GM18519 (cell line): Measurements from ENCODE around the gene ARNT2.
"Not testable (repeated sequence)": the region's sequence is repeated elsewhere in the genome, so short reads cannot be mapped to it uniquely, and the experiment has no call there.

ENCODE experiments used
- ATAC-seq: cut with Tn5 transposase; IDR thresholded peaks from one replicate; pipeline ENCODE4 v1.9.1; 2021; ENCODE audit warnings: mild to moderate bottlenecking, moderate library complexity; ENCODE audit not compliant: unreplicated experiment, low FRiP score

Gene ARNT2

GRCh38 chr15:80508783-80509182, 104.6 kb downstream of the ARNT2 start:
- no peak for ATAC-seq

DNA sequence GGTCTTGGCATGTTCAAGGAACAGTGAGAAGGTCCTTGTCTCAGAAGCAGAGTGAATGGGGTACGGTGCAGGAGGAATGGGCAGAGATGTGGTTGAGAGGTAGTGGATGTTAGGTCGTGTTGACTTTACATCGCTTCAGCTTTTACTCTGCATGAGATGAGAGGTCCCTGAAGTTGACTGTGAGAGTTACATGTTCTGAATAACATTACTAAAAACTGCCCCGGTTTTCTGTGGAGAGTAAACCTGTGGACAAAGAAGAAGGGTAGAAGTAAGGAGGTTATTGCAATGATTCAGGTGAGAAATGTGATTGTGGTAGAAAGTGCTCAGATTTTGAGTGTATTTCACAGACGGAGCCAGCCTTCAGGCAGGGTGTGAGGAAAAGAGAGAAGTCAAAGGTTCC, 105.6 kb downstream of the ARNT2 start:
- no peak for ATAC-seq

DNA sequence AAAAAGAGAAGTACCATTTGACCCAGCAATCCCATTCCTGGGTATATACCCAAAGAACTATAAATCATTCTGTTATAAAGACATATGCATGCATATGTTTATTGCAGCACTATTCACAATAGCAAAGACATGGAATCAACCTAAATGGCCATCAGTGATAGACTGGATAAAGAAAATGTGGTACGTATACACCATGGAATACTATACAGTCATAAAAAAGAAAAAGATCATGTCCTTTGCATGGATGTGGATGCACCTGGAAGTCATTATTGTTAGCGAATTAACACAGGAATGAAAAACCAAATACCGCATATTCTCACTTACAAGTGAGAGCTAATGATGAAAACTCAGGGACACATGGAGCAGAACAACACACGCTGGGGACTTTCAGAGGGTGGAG, 106.8 kb downstream of the ARNT2 start:
- ATAC-seq, result not testable (repeated sequence)

DNA sequence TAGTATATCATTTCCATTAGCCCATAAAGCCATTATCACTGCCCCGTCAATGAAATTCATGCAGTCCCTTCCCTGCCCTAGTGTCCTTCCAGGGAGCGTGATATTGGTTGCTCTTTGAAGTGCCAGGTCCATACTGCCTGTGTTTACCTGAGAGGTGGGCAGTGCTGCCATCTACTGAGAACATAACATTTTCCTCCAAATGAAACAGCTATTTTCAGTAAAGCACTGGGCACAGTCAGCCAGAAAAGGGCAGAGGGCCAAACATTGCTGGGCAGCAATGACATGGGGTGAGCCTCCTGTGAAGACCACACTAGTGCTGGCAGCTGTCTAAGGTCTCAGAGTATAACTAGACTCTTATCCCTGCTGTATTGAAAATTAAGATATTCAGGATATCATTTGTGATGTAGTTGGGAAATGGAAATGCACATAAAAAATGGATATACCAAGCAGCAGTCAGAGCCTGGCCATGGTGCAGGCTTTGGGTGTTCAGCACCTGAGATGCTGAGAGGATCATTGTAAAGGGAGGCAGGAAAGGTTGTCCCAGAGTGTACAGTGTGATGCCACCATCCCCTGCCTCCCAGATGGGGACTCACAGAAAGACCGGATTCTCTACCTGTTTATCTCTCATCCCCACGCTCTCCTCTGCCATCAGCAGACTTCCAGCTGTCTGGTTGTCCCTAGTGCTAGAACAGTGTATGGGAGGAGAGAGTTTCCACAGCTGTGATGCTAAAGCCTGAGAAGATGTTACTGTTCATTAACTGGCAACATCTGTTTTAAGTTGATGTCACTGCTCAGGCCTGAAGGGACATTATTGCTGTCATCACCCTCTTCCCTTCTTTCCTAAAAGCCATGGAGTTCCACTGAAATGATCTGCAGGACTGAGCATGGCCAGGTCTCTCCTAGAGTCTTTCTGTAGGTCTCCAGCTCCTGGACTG, 108.8 kb downstream of the ARNT2 start:
- no peak for ATAC-seq

DNA sequence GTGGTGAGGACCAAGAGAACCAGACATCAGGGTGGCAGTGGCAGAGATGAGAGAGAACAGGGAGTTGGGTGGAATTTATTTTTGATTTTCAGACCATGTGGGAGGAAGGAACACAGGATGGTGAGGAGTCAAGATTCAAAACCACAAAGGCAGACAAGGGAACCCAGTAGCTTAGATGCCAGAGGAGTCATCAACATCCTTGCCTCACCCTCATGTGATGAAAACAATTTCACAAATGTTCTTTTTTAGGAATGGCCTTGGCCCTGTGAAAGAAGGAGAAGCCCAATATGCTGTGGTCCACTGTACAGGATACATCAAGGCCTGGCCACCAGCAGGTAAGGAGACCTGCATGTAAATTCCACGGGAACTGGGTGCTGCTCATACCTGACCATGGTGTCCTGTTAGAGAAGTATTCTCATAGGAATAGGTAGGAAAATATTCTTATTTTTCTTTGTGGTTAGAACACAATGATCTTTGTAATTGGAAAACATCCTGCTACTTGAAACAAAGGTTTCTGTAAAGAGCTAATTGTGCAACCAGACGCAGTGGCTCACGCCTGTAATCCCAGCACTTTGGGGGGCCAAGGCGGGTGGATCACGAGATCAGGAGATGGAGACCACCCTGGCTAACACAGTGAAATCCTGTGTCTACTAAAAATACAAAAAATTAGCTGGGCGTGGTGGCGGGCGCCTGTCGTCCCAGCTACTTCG, 110.0 kb downstream of the ARNT2 start:
- no peak for ATAC-seq

GRCh38 chr15:80517290-80517689, 113.1 kb downstream of the ARNT2 start:
- ATAC-seq, result no peak

GRCh38 chr15:80518522-80518921, 114.3 kb downstream of the ARNT2 start:
- no peak for ATAC-seq

DNA sequence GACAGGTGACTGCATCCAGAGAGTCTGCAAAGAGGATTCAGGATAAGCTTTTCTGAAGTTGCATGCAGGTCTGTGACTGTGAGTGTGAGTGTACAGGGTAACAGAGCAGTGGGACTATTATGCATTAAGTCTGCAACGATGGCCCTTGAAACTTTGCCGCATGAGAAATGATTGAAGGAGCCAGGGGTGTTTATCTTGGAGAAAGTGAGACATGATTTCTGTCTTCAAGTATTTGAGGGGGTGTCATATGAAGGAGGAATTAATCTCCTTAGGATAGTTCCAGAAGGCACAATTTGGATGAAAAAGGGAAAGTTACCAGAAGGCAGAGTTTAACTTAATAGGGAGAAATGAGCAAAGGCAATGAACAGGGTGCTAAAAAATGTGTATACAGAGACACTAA, 119.6 kb downstream of the ARNT2 start:
- no peak for ATAC-seq

GRCh38 chr15:80525853-80526252, 121.7 kb downstream of the ARNT2 start:
- ATAC-seq, result no peak

DNA sequence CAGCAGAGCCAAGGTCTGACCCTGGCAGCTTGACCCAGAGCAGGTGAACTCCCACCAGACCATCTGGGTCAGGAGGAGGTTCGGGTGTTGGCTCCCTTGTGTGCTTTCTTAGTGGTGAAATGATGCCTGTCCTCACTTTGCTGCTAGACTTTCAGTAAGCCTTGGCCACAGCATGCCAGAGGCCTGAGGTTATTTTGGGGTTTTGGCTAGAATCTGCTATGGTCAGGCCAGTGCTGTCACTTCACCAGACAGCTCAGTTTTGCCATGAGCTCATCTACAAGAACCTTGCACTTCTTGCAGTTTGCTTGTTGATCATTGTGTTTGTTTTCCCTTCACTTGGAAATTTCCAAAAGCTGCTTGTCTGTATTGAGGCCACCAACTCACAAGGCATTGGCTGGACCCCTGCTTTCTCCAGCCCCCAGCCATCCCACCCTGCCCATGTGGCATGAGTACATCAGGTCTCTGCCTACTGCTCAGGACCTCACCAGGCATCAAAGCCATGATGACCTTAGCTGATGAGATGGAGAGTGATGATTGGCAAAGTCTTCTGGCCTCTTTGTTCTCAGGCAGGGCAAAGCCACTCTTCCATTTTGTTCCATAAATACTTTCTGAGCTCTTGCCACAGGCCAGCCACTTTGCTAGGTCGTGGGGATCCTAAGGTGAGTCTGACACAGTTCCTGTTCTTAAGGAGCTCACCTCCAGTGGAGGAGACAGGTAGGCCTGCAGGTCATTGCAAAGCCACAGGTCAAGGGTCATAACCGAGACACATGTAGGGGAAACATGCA, 122.6 kb downstream of the ARNT2 start:
- no peak for ATAC-seq

DNA sequence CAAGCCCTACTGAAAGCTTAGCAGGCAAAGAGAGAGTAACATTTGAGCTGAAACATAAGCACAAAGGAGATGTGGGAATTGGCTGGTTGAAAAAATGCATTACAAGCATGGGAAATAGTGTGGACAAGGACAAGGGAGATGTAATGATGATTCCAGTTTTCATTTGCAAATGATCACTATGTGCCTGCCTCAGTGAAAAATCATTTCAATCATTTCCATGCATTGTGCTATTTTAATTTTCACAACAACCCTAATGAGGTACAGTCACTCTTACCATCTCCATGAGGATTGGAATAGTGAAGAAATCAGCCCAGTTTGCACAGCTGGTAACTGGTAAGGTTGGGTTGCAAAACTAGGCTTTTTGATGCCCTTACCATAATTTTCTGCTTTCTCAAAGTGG, 123.2 kb downstream of the ARNT2 start:
- no peak for ATAC-seq

- ATAC-seq, result no peak
These were observed 123.8 kb downstream of the ARNT2 start for GRCh38 chr15:80527961-80528360.

DNA sequence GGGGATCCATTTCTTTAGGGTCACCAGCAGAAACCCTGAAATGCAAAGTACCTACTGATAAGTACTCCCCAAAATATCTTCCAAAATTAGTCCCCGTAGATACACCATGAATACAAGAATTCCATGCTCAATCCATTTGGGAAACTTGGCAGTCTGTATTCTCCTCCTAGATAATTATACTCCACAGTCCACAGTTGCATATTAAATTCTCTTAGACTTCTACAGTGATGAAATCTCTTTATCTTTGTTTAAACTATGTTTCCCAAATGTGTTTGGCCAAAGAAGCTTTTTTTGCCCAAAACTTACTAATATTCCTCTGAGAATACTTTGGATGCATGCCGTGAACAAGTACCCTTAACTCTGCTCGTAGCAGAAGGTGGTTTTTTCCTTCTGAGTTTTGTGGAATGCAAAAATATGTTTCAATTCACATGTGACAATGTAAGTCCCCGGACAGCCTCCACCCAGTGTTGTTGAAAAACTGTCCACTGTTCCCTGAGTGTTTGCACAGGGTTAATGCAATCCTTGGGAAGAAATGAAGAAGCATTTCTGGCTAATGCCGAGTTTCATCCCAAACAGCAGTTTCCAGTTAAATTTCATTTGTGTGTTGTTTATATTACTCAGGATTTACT, 126.7 kb downstream of the ARNT2 start:
- ATAC-seq, result no peak

DNA sequence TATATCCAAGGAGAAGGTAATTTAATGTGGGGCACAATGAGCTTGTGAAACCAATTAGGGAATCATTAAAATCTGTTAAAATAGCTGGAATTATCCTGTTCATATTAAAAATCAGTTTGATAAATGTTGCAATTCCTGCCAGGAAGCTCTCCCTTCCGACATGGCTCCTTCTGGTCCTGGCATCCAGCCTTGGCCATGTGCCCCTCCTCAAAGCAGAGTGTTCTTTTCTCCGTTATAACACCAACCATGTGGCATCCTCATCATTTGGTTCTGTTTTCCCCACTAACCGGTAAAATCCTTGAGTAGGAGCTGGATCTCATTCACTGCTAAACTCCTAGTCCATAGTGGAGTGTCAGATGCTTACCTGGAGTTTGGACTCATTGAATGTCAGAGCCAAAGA, 127.2 kb downstream of the ARNT2 start:
- no peak for ATAC-seq

DNA sequence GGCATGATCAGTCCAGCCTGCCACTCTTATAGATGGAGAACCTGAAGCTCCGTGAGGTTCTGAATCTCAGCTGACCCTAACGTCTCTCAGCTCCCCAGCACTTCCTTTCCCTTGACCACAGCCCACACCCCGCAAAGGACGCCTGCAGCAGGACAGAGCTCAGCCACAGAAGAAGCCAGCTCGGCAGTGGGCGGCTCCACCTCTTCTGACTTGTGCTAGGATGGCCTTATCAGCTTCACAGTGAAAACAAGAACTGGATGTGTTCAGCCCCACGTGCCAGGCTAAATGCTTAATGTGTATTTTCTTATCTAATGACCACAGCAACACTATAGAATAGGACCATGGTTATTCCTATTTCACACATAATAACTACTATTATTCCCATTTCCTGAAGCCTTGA, 127.6 kb downstream of the ARNT2 start:
- ATAC-seq, result no peak

DNA sequence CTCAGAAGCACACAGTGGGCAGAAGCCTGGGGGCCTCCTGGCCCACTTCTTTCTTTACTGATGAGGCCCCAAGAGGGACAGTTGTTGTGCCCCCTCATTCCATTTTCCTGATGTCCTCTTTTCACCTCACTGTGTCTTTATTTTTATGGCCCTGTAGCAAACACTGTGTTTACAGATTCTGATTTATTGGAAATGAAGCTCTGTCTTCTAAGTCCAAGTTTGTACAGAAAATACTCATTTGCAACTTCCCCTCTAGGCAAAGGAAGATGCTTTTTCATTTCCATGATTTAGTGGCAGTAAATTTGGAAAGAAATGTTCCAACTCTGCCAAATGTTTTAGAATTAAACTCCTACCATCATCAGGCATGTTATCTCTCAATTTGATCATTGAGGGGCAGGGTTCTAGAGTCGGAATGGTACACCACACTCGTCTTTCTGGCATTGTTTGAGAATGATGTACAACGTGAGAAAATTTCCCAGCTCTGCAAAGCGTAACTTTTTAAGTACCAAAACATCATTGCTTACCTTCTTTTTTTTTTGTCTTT, 129.7 kb downstream of the ARNT2 start:
- no peak for ATAC-seq

DNA sequence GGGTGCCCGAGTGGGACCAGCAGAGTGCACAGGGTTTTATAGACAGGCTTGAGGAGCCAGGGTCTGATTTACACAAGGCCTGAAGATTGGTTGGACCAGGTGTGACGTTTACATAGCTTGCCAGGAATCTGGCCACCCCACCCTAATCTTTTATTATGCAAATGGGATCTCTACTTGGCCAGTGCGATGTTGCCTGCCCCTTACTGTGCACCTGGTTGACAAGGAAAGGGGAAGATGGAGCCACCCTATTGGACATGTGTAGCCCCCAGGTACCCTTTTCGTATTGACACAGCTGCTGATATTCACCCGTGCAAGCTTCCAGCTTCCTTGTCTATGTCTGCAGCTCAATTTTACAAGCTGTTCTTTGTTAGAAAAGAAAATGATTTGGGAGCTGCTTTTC, 132.0 kb downstream of the ARNT2 start:
- no peak for ATAC-seq

DNA sequence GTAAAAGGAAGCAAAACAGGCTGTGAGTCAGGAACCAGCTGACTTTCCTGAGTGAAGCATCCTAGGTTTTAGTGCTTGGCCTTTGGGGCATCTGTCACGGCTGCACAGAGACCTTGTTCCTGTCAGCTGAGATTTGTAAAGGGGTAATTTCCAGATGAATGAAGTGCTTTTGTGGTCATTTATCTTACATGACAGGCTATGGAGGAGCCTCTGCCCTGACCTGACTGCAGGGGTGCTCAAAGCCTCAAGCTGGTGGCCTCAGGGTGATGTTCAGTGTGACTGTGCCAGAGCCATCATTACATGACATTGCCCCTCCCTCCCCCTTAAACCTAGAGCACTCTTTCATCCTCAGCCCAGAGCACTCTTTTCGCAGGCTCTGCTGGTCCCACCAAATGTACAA, 132.5 kb downstream of the ARNT2 start:
- no peak for ATAC-seq

DNA sequence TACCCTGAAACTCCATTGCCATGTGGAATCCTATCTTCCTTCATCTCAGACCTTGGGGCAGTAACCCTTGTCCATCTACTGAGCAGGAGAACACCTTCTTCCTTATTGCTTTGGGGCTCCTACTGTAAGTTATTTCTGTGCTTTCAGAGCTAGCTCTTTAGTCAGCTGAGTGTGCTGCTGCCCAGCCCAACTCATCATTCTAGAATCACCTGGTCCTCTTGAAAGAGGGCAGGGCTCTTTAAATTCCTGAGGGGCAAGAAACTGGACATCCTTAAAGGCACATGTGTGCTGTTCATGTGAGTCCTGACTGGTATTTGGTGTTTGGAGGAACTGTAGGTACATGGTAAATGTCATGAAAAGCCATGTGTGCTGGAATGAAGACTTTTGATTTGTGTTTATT, 140.9 kb downstream of the ARNT2 start:
- ATAC-seq, result no peak

DNA sequence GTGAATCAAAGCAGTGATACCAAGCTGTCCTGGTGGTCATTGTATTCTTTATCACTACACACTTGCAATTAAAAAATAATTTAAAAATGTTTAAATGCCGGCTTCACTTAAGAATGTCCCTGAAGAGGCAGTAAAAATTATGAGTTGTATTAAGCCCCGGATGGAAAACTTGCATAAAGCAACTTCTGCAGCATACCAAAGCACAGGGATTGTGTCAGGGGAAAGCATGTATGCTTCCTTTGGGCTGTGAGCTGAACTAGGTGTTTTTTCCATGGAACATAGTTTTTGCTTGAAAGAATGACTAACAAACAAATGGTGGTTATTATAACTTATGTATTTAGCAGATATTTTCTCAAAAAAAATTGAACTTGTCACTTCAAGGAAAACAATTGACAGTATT, 143.1 kb downstream of the ARNT2 start:
- no peak for ATAC-seq
